Fibroblast of lung (primary cell): ENCODE measurements around the gene CTBP2. TPM values are rescaled to one million over a fixed set of nuclear protein-coding genes. Genes with fewer than 3 reads are reported as not detected.

Source experiments
- DNase-seq, 2 donors: peaks; one replicate each; pipeline versions ENCODE4 v3.0.0 to v3.0.0-alpha.2; 2010; ENCODE audit warnings: low read depth in 2 of 2
- H2AFZ ChIP-seq: 2 replicates; pipeline ENCODE4 v1.5.1; 2012; ENCODE audit warnings: low read length, control low read depth, inconsistent platforms
- H3K27ac ChIP-seq: 2 replicates; pipeline ENCODE4 v1.5.1; 2011; ENCODE audit warnings: low read length, control low read depth; ENCODE audit not compliant: insufficient read depth
- H3K27me3 ChIP-seq: 2 replicates; pipeline ENCODE4 v1.5.1; 2011; ENCODE audit warnings: mild to moderate bottlenecking, low read length; ENCODE audit not compliant: control insufficient read depth, insufficient read depth
- H3K36me3 ChIP-seq: 2 replicates; pipeline ENCODE4 v1.5.1; 2011; ENCODE audit warnings: low read length; ENCODE audit not compliant: control insufficient read depth, insufficient read depth
- H3K4me1 ChIP-seq: 2 replicates; pipeline ENCODE4 v1.5.1; 2011; ENCODE audit warnings: low read length; ENCODE audit not compliant: control insufficient read depth, insufficient read depth; ENCODE audit errors: extremely low read depth
- H3K4me2 ChIP-seq: 2 replicates; pipeline ENCODE4 v1.5.1; 2011; ENCODE audit warnings: low read length, control low read depth; ENCODE audit not compliant: insufficient read depth; ENCODE audit errors: extremely low read depth
- H3K4me3 ChIP-seq, 4 experiments: fragments of 200-600 bp in 1 of 4; sonication (generic) in 1 of 4; replicated peaks in 1 of 4; 2 replicates each; pipeline ENCODE4 v1.5.1; 2011 to 2016; ENCODE audit warnings: low read length in 4 of 4, low read depth in 3 of 4, mild to moderate bottlenecking in 3 of 4, control low read depth in 2 of 4, inconsistent platforms in 1 of 4, mixed read lengths in 1 of 4; ENCODE audit not compliant: insufficient read depth in 1 of 4; ENCODE audit errors: control extremely low read depth in 1 of 4
- H3K79me2 ChIP-seq: 2 replicates; pipeline ENCODE4 v1.5.1; 2012; ENCODE audit warnings: mild to moderate bottlenecking, low read length, inconsistent platforms; ENCODE audit not compliant: control insufficient read depth, insufficient read depth
- H3K9ac ChIP-seq: 2 replicates; pipeline ENCODE4 v1.5.1; 2011; ENCODE audit warnings: mild to moderate bottlenecking, low read length, control low read depth; ENCODE audit not compliant: insufficient read depth
- H3K9me3 ChIP-seq: 2 replicates; pipeline ENCODE4 v1.5.1; 2012; ENCODE audit warnings: low read depth, low read length; ENCODE audit not compliant: control insufficient read depth, insufficient read depth
- H4K20me1 ChIP-seq: 2 replicates; pipeline ENCODE4 v1.5.1; 2011; ENCODE audit warnings: low read length; ENCODE audit not compliant: control insufficient read depth, insufficient read depth; ENCODE audit errors: extremely low read depth
- CTCF ChIP-seq, 2 donors: IDR thresholded peaks in 1 of 2; conservative IDR thresholded peaks in 1 of 2; 1 replicate in 1 of 2; 2 replicates in 1 of 2; pipeline ENCODE4 v1.5.1; 2011 to 2012; ENCODE audit warnings: low read length in 2 of 2, control low read depth in 1 of 2, inconsistent platforms in 1 of 2, low read depth in 1 of 2, mild to moderate bottlenecking in 1 of 2
- EZH2 ChIP-seq: IDR thresholded peaks from 2 replicates; pipeline ENCODE4 v1.5.1; 2012; ENCODE audit warnings: low read length, control low read depth, mild to moderate bottlenecking; ENCODE audit errors: missing control alignments
- polyA plus RNA-seq, 2 donors: library from polyadenylated mRNA; depleted of rRNA in 1 of 2; stranded (reverse) in 1 of 2; unstranded in 1 of 2; fragments of >200 nt; gene quantifications; 2 replicates each; pipeline ENCODE4 v1.2.1, GENCODE V29; 2011 to 2012; ENCODE audit warnings: missing spikeins in 1 of 2
- total RNA-seq: library from RNA; depleted of rRNA; stranded (reverse); fragments of >200 nt; gene quantifications from 2 replicates; pipeline ENCODE4 v1.2.1, GENCODE V29; 2014

Gene CTBP2
- total and polyA plus RNA-seq, 2 donors (not counting 1 experiment from before 2014, with no cell fraction given): 72.1 to 73.3 TPM

- DNase-seq: no peak
- peaks cover 90% of the 10 kb centered on the region for H3K79me2 ChIP-seq
- peaks cover 9% of the 10 kb centered on the region for H3K36me3 ChIP-seq
- H3K9me3 ChIP-seq: no peaks in the 10 kb centered on the region
- peaks cover 2% of the 10 kb centered on the region for H4K20me1 ChIP-seq
- no peak overlapping the region for H3K4me2 ChIP-seq
- H2AFZ ChIP-seq: no peak overlapping the region
- H3K9ac ChIP-seq: no peak overlapping the region
- no peaks in the 10 kb centered on the region for H3K27me3 ChIP-seq
- no peak overlapping the region for H3K27ac ChIP-seq
- TF ChIP-seq CTCF (conservative IDR thresholded peaks at IDR 0.05 in 1 of 2, IDR thresholded peaks at IDR 0.05 in 1 of 2; ENCODE audit: low read depth in 1 of 2, low read length in 2 of 2): no peak
- TF ChIP-seq EZH2: no peak
- H3K4me3 ChIP-seq: no peak overlapping the region
- H3K4me1 ChIP-seq: peaks cover 12% of the 10 kb centered on the region
These were observed 56.9 kb downstream of the CTBP2 start for GRCh38 chr10:125103466-125103865.

GRCh38 chr10:125102821-125103220 is 57.5 kb downstream of the CTBP2 start:
- no peak overlapping the region for H3K9ac ChIP-seq
- H3K79me2 ChIP-seq: peaks cover 88% of the 10 kb centered on the region
- no peak overlapping the region for H3K4me3 ChIP-seq
- TF ChIP-seq CTCF (conservative IDR thresholded peaks at IDR 0.05 in 1 of 2, IDR thresholded peaks at IDR 0.05 in 1 of 2; ENCODE audit: low read depth in 1 of 2, low read length in 2 of 2): no peak
- no peak for TF ChIP-seq EZH2
- peaks cover 12% of the 10 kb centered on the region for H3K4me1 ChIP-seq
- no peak for DNase-seq
- H3K27me3 ChIP-seq: no peaks in the 10 kb centered on the region
- peaks cover 6% of the 10 kb centered on the region for H3K36me3 ChIP-seq
- H3K9me3 ChIP-seq: no peaks in the 10 kb centered on the region
- H3K4me2 ChIP-seq: peak overlapping the region; percentile 6
- peaks cover 2% of the 10 kb centered on the region for H4K20me1 ChIP-seq
- peak overlapping the region; percentile 9 for H3K27ac ChIP-seq
- H2AFZ ChIP-seq: no peak overlapping the region

GRCh38 chr10:125102246-125102645 is 58.1 kb downstream of the CTBP2 start:
- DNase-seq: peak; percentile 68 to 78
- H3K9ac ChIP-seq: no peak overlapping the region
- H3K27me3 ChIP-seq: no peaks in the 10 kb centered on the region
- H3K27ac ChIP-seq: no peak overlapping the region
- H3K36me3 ChIP-seq: peaks cover 6% of the 10 kb centered on the region
- no peaks in the 10 kb centered on the region for H3K9me3 ChIP-seq
- H4K20me1 ChIP-seq: peaks cover 2% of the 10 kb centered on the region
- no peak overlapping the region for H3K4me3 ChIP-seq
- peaks cover 87% of the 10 kb centered on the region for H3K79me2 ChIP-seq
- peaks cover 12% of the 10 kb centered on the region for H3K4me1 ChIP-seq
- H3K4me2 ChIP-seq: peak overlapping the region; percentile 6
- TF ChIP-seq EZH2: no peak
- no peak for TF ChIP-seq CTCF (conservative IDR thresholded peaks at IDR 0.05 in 1 of 2, IDR thresholded peaks at IDR 0.05 in 1 of 2; ENCODE audit: low read depth in 1 of 2, low read length in 2 of 2)
- no peak overlapping the region for H2AFZ ChIP-seq
